OCI-LY3 (cell line): ENCODE results near the gene RNF144B.

ENCODE experiments used
- EZH2phosphoT487 ChIP-seq: fragments of 200-600 bp; shearing (Covaris generic); IDR thresholded peaks from 2 replicates; pipeline ENCODE4 v1.6.1; 2018; ENCODE audit warnings: antibody characterized with exemption, mixed run types, low read depth
- TF ChIP-seq, protein P1 (sequence below): fragments of 200-600, 300-600 bp; sonication (generic); IDR thresholded peaks from 2 replicates; pipeline ENCODE4 v1.5.1; 2014; ENCODE audit warnings: antibody characterized with exemption, low read length, low read depth

DNA sequence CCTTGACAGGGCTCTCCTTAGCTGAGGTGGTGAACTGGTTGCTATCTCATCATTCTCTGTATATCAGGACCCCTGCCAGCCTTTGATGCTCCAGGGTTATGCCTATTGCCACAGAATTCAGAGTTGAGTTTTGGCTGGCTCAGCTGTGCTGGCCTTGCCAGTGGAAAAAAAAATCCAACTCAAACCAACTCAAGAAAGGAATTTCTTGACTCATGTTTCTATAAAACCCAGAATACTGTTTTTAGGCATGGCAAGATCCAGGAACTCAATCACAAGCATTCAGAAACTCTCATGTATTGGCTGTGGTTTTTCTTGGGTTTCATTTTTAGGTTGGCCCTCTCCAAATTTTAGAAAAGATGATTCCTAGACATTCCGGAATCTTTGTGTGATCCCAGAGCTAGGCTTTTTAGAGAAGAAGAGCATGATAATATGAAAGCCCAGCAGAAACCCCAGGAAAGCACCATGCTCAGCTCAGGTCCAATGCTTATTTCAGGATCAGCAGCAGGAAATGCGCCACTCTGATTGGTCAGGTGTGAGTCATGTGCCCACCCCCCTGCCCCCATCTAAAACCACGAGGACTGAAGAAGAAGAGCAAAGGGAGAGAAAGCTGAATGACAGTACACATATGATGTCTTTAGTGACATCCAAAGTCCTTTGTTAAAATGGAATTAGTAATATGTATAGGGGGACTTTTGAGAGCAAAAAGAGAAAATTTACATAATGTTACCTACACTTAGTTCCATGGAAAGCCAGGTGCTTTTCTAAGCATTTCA, 122.9 kb downstream of the RNF144B start:
- TF ChIP-seq, protein P1, sequence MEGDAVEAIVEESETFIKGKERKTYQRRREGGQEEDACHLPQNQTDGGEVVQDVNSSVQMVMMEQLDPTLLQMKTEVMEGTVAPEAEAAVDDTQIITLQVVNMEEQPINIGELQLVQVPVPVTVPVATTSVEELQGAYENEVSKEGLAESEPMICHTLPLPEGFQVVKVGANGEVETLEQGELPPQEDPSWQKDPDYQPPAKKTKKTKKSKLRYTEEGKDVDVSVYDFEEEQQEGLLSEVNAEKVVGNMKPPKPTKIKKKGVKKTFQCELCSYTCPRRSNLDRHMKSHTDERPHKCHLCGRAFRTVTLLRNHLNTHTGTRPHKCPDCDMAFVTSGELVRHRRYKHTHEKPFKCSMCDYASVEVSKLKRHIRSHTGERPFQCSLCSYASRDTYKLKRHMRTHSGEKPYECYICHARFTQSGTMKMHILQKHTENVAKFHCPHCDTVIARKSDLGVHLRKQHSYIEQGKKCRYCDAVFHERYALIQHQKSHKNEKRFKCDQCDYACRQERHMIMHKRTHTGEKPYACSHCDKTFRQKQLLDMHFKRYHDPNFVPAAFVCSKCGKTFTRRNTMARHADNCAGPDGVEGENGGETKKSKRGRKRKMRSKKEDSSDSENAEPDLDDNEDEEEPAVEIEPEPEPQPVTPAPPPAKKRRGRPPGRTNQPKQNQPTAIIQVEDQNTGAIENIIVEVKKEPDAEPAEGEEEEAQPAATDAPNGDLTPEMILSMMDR = no peak
- no peak for TF ChIP-seq EZH2phosphoT487
